Fibroblast of mammary gland (primary cell): Measurements from ENCODE around the gene ITGAD.
A peak's percentile ranks its signal among the peaks of the same experiment; 100 is the strongest.

ENCODE experiments used
- DNase-seq: peaks from one replicate; pipeline ENCODE4 v3.0.0-alpha.2; 2010; ENCODE audit warnings: low read depth
- H3K4me3 ChIP-seq: 2 replicates; pipeline ENCODE4 v1.5.1; 2011; ENCODE audit warnings: low read depth, mild to moderate bottlenecking, low read length, moderate library complexity; ENCODE audit not compliant: control insufficient read depth
- CTCF ChIP-seq: conservative IDR thresholded peaks from 2 replicates; pipeline ENCODE4 v1.5.1; 2011; ENCODE audit warnings: low read depth, low read length, inconsistent platforms; ENCODE audit not compliant: control insufficient read depth, insufficient read depth

The ITGAD gene

GRCh38 chr16:31357324-31358109, 35.6 kb upstream of the ITGAD start:
- no peak overlapping the region for H3K4me3 ChIP-seq
- TF ChIP-seq CTCF = no peak
- peak; percentile 8 for DNase-seq

- DNase-seq = no peak
- no peak for TF ChIP-seq CTCF
- H3K4me3 ChIP-seq = no peak overlapping the region
These were observed 32.9 kb upstream of the ITGAD start for GRCh38 chr16:31360251-31360650.

- no peak for DNase-seq
- H3K4me3 ChIP-seq = no peak overlapping the region
- TF ChIP-seq CTCF = no peak
These were observed 31.7 kb upstream of the ITGAD start for GRCh38 chr16:31361201-31362110.

GRCh38 chr16:31362476-31363405, 30.4 kb upstream of the ITGAD start:
- no peak for DNase-seq
- no peak overlapping the region for H3K4me3 ChIP-seq
- no peak for TF ChIP-seq CTCF

- no peak for TF ChIP-seq CTCF
- DNase-seq = no peak
- H3K4me3 ChIP-seq = no peak overlapping the region
These were observed 29.4 kb upstream of the ITGAD start for GRCh38 chr16:31363721-31364120.

- no peak for TF ChIP-seq CTCF
- DNase-seq = no peak
- H3K4me3 ChIP-seq = no peak overlapping the region
These were observed 28.7 kb upstream of the ITGAD start for GRCh38 chr16:31364421-31364820.
